Osteocyte (in vitro differentiated cells): ENCODE measurements around the gene HSFX2. TPM values are rescaled to one million over a fixed set of nuclear protein-coding genes. Genes with fewer than 3 reads are reported as not detected.

Source experiments
- DNase-seq: peaks from one replicate; pipeline ENCODE4 v3.0.0; 2021; ENCODE audit warnings: mixed read lengths; ENCODE audit not compliant: unreplicated experiment; ENCODE audit errors: extremely low spot score
- H3K27ac Mint-ChIP-seq: one replicate; pipeline ENCODE4 v1.8.0; 2021; ENCODE audit warnings: mild to moderate bottlenecking, mixed read lengths; ENCODE audit not compliant: unreplicated experiment
- H3K27me3 Mint-ChIP-seq: one replicate; pipeline ENCODE4 v1.8.0; 2021; ENCODE audit warnings: mixed read lengths; ENCODE audit not compliant: unreplicated experiment
- H3K36me3 Mint-ChIP-seq: one replicate; pipeline ENCODE4 v1.8.0; 2021; ENCODE audit warnings: mixed read lengths; ENCODE audit not compliant: unreplicated experiment
- H3K4me1 Mint-ChIP-seq: one replicate; pipeline ENCODE4 v1.8.0; 2021; ENCODE audit warnings: mixed read lengths; ENCODE audit not compliant: unreplicated experiment
- H3K4me3 Mint-ChIP-seq: one replicate; pipeline ENCODE4 v1.8.0; 2021; ENCODE audit warnings: mild to moderate bottlenecking, moderate library complexity, mixed read lengths; ENCODE audit not compliant: unreplicated experiment
- H3K9me3 Mint-ChIP-seq: one replicate; pipeline ENCODE4 v1.8.0; 2021; ENCODE audit warnings: mixed read lengths; ENCODE audit not compliant: unreplicated experiment
- total RNA-seq: library from RNA; stranded (reverse); gene quantifications from 2 replicates; pipeline ENCODE4 v1.2.1, GENCODE V29; 2021
- TF ChIP-seq, protein P1 (sequence below): fragments of 200-600 bp; sonication (generic); IDR thresholded peaks from 2 replicates; pipeline ENCODE4 v1.5.0; 2021; ENCODE audit warnings: antibody characterized with exemption, mild to moderate bottlenecking, moderate library complexity

Gene HSFX2
- total RNA-seq, 1 donor from 2014 or later: 0.64 TPM

DNA sequence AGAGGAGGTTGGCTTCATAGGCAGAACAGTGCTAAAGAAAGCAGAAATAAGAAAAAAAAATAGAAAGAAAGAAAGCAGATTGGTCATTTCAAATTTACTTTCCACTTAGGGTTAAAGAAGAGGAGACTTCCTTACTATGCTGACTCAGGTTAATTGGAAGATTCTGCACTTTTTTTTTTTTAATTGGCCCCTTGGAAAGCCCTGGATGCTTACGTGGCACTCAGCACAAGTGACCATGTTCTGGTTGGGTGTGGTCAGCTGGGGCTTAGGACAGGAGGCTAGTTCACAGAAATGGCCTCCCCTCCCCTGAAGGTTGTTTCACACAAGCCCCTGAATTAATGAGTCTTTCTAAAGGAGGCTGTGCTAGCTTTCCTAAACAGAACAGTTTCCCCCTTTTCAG is 22.4 kb downstream of the HSFX2 start:
- no peak overlapping the region for H3K4me3 Mint-ChIP-seq
- H3K27me3 Mint-ChIP-seq: no peaks in the 10 kb centered on the region
- H3K27ac Mint-ChIP-seq: peak overlapping the region; percentile 71
- peaks cover 4% of the 10 kb centered on the region for H3K9me3 Mint-ChIP-seq
- TF ChIP-seq, protein P1, sequence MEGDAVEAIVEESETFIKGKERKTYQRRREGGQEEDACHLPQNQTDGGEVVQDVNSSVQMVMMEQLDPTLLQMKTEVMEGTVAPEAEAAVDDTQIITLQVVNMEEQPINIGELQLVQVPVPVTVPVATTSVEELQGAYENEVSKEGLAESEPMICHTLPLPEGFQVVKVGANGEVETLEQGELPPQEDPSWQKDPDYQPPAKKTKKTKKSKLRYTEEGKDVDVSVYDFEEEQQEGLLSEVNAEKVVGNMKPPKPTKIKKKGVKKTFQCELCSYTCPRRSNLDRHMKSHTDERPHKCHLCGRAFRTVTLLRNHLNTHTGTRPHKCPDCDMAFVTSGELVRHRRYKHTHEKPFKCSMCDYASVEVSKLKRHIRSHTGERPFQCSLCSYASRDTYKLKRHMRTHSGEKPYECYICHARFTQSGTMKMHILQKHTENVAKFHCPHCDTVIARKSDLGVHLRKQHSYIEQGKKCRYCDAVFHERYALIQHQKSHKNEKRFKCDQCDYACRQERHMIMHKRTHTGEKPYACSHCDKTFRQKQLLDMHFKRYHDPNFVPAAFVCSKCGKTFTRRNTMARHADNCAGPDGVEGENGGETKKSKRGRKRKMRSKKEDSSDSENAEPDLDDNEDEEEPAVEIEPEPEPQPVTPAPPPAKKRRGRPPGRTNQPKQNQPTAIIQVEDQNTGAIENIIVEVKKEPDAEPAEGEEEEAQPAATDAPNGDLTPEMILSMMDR: no peak
- no peak for DNase-seq
- H3K4me1 Mint-ChIP-seq: peaks cover 10% of the 10 kb centered on the region
- no peaks in the 10 kb centered on the region for H3K36me3 Mint-ChIP-seq

DNA sequence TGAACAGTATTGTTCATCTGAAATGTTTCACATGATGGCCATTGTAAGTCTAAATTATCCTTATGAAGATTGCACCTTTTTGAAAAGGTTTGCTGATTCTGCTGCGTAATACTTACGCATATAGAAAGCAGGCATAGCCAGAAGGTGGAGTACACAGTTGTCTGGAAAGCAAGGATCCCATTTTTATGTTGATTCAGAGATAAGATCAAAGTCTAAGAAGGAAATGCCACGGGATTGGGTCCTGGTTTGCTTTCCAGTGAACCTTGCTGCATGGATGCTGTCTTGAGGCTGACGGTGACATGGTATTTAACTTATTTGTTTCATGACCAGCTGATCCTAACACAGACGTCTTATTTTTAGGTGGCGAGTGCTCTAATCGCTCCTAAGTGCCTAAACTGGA is 23.3 kb downstream of the HSFX2 start:
- TF ChIP-seq, protein P1: no peak
- Mint-ChIP-seq H3K4me3 (no peak overlapping the region), H3K36me3 (no peaks in the 10 kb centered on the region), H3K9me3 (peaks cover 4% of the 10 kb centered on the region), H3K27ac (no peak overlapping the region), H3K4me1 (peaks cover 10% of the 10 kb centered on the region), H3K27me3 (no peaks in the 10 kb centered on the region)
- no peak for DNase-seq

DNA sequence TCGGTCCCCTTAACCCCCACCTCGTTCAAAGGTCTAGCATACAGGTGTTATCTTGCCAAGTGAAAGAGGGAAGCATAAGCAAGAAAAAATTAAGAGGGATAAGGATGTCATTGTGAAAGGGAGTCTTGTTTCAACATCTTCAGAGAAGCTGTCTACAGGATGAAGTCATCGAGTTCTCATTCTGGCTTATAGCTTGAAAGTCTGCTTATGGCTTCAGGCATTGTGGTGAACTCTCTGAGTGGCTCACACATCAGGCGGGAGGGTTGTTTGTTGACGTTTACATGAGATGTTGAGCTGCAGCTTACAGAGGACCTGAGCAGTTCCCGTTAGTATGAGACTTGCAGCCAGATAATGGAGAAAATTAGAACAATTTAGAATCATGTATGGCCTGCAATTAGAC is 24.4 kb downstream of the HSFX2 start:
- Mint-ChIP-seq H3K9me3 (peaks cover 4% of the 10 kb centered on the region), H3K27ac (no peak overlapping the region), H3K4me1 (peaks cover 10% of the 10 kb centered on the region), H3K36me3 (no peaks in the 10 kb centered on the region), H3K27me3 (no peaks in the 10 kb centered on the region), H3K4me3 (no peak overlapping the region)
- no peak for DNase-seq
- TF ChIP-seq, protein P1: no peak

DNA sequence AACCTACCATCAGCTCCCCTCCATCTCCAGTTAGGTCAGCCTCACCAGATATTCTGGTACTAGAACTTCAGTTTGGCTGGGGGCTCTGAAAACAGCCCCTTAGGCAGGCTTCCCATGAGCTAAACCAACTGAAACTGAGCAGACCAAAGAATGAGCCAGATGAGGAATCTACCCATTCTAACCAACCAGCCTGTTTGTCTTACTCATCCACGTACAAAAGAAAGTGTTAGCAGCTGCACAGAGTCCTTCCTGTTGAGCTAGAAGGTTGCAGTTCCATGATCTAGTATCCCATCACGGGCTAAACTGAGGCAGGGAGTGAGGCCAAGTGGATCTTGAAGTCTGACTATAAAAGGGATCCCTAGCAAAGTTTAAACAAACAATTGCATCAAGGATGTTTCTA is 25.3 kb downstream of the HSFX2 start:
- Mint-ChIP-seq H3K36me3 (no peaks in the 10 kb centered on the region), H3K4me3 (no peak overlapping the region), H3K9me3 (peaks cover 4% of the 10 kb centered on the region), H3K27me3 (no peaks in the 10 kb centered on the region), H3K27ac (no peak overlapping the region), H3K4me1 (peaks cover 10% of the 10 kb centered on the region)
- TF ChIP-seq, protein P1: no peak
- DNase-seq: no peak

DNA sequence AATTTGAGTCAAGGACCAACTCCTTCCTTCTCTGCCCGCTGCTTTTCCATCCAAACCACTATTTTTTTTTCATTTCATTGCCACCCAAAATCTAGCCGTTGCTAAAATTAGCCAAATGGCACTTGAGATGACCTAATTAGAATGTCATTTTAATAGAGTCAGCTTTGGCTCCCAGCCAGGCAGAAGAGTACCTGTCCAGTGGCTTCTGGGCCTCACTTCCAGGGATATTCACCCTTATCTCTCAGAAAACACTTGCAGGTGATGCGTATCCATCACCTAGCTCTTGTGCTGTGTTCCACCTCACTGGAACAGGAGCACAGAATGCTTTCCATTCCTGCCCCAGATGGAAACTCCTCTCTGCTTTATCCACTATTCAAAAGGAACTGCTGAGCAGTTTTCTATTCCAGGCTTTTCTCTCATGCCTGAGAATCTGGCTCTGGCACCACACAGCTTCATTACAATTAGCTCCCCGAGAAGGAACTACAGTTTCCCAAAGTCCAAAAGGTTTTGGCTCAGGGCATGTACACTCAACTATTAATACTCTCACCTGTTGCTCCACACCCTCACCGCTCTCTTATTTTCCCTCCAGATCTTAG is 26.3 kb downstream of the HSFX2 start:
- H3K4me1 Mint-ChIP-seq: peaks cover 10% of the 10 kb centered on the region
- no peaks in the 10 kb centered on the region for H3K27me3 Mint-ChIP-seq
- H3K4me3 Mint-ChIP-seq: no peak overlapping the region
- no peaks in the 10 kb centered on the region for H3K36me3 Mint-ChIP-seq
- TF ChIP-seq, protein P1: no peak
- DNase-seq: peak; percentile 25
- peaks cover 4% of the 10 kb centered on the region for H3K9me3 Mint-ChIP-seq
- H3K27ac Mint-ChIP-seq: no peak overlapping the region
